HCT116 (cell line): ENCODE results near the gene PDZRN4.

Experiments used
- EZH2 ChIP-seq: fragments of 200-600 bp; sonication (generic); IDR thresholded peaks from 2 replicates; pipeline ENCODE4 v1.6.1; 2017; ENCODE audit warnings: antibody characterized with exemption, mixed run types
- EZH2phosphoT487 ChIP-seq: fragments of 200-600 bp; IDR thresholded peaks from 2 replicates; pipeline ENCODE4 v1.6.1; 2018; ENCODE audit warnings: antibody characterized with exemption, borderline replicate concordance
- POLR2A ChIP-seq: IDR thresholded peaks from 2 replicates; pipeline ENCODE4 v1.7.0; 2011; ENCODE audit warnings: borderline replicate concordance; ENCODE audit not compliant: insufficient read depth, insufficient read length; ENCODE audit errors: extremely low read depth
- RAD21 ChIP-seq: IDR thresholded peaks from 2 replicates; pipeline ENCODE4 v1.6.1; 2012; ENCODE audit warnings: low read depth, mild to moderate bottlenecking
- TCF7L2 ChIP-seq: IDR thresholded peaks from 2 replicates; pipeline ENCODE4 v1.7.0; 2011; ENCODE audit warnings: borderline replicate concordance, inconsistent platforms; ENCODE audit not compliant: insufficient read depth, insufficient read length; ENCODE audit errors: extremely low read depth
- ZNF274 ChIP-seq: fragments of 200-500 bp; sonication (Bioruptor generic); IDR thresholded peaks from 2 replicates; pipeline ENCODE4 v1.6.1; 2014; ENCODE audit warnings: mild to moderate bottlenecking, low read depth, low read length, inconsistent platforms
- TF ChIP-seq, protein P1 (sequence below), 3 experiments: fragments of 200-600 bp in 1 of 3; sonication (generic) in 1 of 3; IDR thresholded peaks in 2 of 3; conservative IDR thresholded peaks in 1 of 3; 2 replicates each; pipeline ENCODE4 v1.5.1; 2012 to 2017; ENCODE audit warnings: low read depth in 2 of 3, low read length in 2 of 3, antibody characterized with exemption in 1 of 3, borderline replicate concordance in 1 of 3, control low read depth in 1 of 3, mild to moderate bottlenecking in 1 of 3, mixed read lengths in 1 of 3, mixed run types in 1 of 3, moderate library complexity in 1 of 3; ENCODE audit not compliant: insufficient read depth in 1 of 3

DNA sequence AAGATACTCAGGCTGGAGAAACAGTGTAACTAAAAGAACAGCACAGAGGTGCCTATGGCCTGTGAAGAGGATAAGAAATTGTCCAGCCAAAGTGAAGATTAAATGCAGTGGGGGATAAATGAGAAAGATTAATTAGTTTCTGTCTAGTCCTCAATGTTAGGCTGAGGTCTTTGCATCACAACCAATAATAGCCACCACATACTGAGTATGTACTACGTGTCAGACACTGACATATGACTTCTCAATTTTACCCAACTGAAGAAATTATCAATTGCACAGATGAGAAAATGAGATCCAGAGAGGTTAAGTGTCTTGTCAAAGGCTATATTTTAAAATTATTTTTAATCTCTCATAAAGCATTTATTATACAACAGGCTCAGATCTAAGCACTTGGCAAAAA, 285.9 kb downstream of the PDZRN4 start:
- no peak for TF ChIP-seq RAD21
- TF ChIP-seq EZH2 = no peak
- no peak for TF ChIP-seq POLR2A
- TF ChIP-seq, protein P1, sequence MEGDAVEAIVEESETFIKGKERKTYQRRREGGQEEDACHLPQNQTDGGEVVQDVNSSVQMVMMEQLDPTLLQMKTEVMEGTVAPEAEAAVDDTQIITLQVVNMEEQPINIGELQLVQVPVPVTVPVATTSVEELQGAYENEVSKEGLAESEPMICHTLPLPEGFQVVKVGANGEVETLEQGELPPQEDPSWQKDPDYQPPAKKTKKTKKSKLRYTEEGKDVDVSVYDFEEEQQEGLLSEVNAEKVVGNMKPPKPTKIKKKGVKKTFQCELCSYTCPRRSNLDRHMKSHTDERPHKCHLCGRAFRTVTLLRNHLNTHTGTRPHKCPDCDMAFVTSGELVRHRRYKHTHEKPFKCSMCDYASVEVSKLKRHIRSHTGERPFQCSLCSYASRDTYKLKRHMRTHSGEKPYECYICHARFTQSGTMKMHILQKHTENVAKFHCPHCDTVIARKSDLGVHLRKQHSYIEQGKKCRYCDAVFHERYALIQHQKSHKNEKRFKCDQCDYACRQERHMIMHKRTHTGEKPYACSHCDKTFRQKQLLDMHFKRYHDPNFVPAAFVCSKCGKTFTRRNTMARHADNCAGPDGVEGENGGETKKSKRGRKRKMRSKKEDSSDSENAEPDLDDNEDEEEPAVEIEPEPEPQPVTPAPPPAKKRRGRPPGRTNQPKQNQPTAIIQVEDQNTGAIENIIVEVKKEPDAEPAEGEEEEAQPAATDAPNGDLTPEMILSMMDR (IDR thresholded peaks at IDR 0.05 in 2 of 3, conservative IDR thresholded peaks at IDR 0.05 in 1 of 3; ENCODE audit: borderline replicate concordance in 1 of 3, insufficient read depth in 1 of 3, low read depth in 2 of 3, low read length in 2 of 3) = no peak
- no peak for TF ChIP-seq ZNF274
- TF ChIP-seq TCF7L2 = no peak
- TF ChIP-seq EZH2phosphoT487 = no peak
